ENCODE measurements around the gene VCAM1. TPM values are rescaled to one million over a fixed set of nuclear protein-coding genes. Genes with fewer than 3 reads are reported as not detected.

VCAM1 gene
- polyA plus RNA-seq, 2 of the 4 experiments (the other 2 are of a cell fraction) = 0.04 TPM; not detected in 1

DNA sequence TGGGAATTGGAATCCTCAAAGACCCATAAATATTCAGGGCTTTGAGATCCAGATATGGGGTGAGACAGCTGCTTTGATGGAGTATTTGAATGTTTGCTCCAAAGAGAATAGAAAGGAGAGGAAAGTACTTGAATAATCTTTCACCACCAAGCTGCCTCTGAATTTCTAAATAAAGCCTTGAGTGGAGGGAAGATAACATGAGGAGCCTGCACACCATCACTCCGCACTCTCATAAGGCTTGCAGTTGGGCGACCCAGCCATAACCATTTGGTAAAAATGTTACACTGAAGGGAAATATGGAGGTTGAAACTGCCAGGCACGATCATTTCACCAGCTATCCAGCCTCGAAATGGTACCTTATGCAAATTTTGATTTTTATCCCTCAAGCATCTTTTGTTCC, 38.4 kb downstream of the VCAM1 start:
- no peaks in the 10 kb centered on the region for H3K4me1 ChIP-seq
- no peak overlapping the region for H3K4me3 ChIP-seq
- TF ChIP-seq EP300 (IDR thresholded peaks at IDR 0.05) (no peak), CEBPB (IDR thresholded peaks at IDR 0.05) (no peak), ZFP36 (IDR thresholded peaks at IDR 0.05; ENCODE audit: borderline replicate concordance, partially characterized antibody) (no peak), CBX2 (IDR thresholded peaks at IDR 0.05; ENCODE audit: borderline replicate concordance, low read depth) (no peak), FOSL2 (IDR thresholded peaks at IDR 0.05) (no peak), FOSL2 (CRISPR knock-in tag; IDR thresholded peaks at IDR 0.05) (no peak), CHD2 (IDR thresholded peaks at IDR 0.05; ENCODE audit: low read length, partially characterized antibody) (no peak), CBX8 (IDR thresholded peaks at IDR 0.05) (no peak), NR3C1 (IDR thresholded peaks at IDR 0.05) (no peak), POLR2AphosphoS2 (conservative IDR thresholded peaks at IDR 0.05; ENCODE audit: low read length) (no peak), NPAS2 (CRISPR knock-in tag; IDR thresholded peaks at IDR 0.05; ENCODE audit: borderline replicate concordance) (no peak), RARB (CRISPR knock-in tag; IDR thresholded peaks at IDR 0.05) (no peak), KDM1A (IDR thresholded peaks at IDR 0.05; ENCODE audit: low read depth) (no peak), NFE2L2 (conservative IDR thresholded peaks at IDR 0.05; ENCODE audit: low read length) (no peak), ESRRA (IDR thresholded peaks at IDR 0.05; ENCODE audit: borderline replicate concordance, low read length) (no peak), HDAC2 (IDR thresholded peaks at IDR 0.05) (no peak)
- TF ChIP-seq, protein P1, sequence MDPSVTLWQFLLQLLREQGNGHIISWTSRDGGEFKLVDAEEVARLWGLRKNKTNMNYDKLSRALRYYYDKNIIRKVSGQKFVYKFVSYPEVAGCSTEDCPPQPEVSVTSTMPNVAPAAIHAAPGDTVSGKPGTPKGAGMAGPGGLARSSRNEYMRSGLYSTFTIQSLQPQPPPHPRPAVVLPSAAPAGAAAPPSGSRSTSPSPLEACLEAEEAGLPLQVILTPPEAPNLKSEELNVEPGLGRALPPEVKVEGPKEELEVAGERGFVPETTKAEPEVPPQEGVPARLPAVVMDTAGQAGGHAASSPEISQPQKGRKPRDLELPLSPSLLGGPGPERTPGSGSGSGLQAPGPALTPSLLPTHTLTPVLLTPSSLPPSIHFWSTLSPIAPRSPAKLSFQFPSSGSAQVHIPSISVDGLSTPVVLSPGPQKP (IDR thresholded peaks at IDR 0.05; ENCODE audit: low read depth, low read length) = no peak
- TF ChIP-seq, protein P2, sequence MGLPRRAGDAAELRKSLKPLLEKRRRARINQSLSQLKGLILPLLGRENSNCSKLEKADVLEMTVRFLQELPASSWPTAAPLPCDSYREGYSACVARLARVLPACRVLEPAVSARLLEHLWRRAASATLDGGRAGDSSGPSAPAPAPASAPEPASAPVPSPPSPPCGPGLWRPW (IDR thresholded peaks at IDR 0.05) = no peak
- DNase-seq (ENCODE audit: low read depth in 1 of 2, low spot score in 1 of 2) (no peak), ATAC-seq (no peak), FAIRE-seq (no peak)
- CTCF ChIA-PET = no interaction called here
- H3K4me2 ChIP-seq = no peak overlapping the region
- no peaks in the 10 kb centered on the region for H3K9me3 ChIP-seq
- POLR2A ChIA-PET = no interaction called here
- no peak overlapping the region for H3K27ac ChIP-seq
- WGBS (ENCODE audit: missing lambda C conversion rate) = 46% methylated on average over 4 of the region's 4 CpGs

DNA sequence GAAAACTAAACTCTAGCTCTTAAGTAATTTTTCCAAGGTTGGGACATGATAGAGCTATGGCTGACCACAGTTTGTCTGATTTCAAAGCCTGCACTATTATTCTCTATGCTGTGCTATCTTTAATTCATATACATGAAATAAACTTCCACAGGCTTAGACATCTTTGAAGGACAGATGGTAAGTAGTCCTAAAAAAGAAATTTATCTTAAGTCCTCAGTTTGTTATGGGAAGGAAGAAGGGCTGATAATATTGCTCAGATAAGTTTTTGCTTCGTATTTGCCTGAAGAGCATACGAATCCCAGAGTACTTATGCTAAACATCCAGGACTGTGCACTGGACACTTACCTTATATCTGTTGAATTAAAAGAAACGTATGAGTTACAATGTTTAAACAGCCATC, 39.6 kb downstream of the VCAM1 start:
- Histone ChIP-seq H3K27ac (no peak overlapping the region), H3K9me3 (no peaks in the 10 kb centered on the region), H3K4me1 (no peaks in the 10 kb centered on the region), H3K4me2 (no peak overlapping the region), H3K4me3 (no peak overlapping the region)
- DNase-seq (ENCODE audit: low read depth in 1 of 2, low spot score in 1 of 2) (no peak), ATAC-seq (no peak), FAIRE-seq (no peak)
- CTCF ChIA-PET = interaction anchor here (0.9 kb wide), 1 partner anchor 16 kb away, joined by 3 read pairs; no protein-coding TSS in a partner anchor
- TF ChIP-seq, protein P3, sequence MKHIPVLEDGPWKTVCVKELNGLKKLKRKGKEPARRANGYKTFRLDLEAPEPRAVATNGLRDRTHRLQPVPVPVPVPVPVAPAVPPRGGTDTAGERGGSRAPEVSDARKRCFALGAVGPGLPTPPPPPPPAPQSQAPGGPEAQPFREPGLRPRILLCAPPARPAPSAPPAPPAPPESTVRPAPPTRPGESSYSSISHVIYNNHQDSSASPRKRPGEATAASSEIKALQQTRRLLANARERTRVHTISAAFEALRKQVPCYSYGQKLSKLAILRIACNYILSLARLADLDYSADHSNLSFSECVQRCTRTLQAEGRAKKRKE (CRISPR knock-in tag; IDR thresholded peaks at IDR 0.05; ENCODE audit: low read depth) = no peak
- TF ChIP-seq FOSL2 (IDR thresholded peaks at IDR 0.05) (no peak), FOSL2 (CRISPR knock-in tag; IDR thresholded peaks at IDR 0.05) (no peak)
- TF ChIP-seq, protein P4, sequence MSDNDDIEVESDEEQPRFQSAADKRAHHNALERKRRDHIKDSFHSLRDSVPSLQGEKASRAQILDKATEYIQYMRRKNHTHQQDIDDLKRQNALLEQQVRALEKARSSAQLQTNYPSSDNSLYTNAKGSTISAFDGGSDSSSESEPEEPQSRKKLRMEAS (IDR thresholded peaks at IDR 0.05) = no peak
- 54% methylated on average over 3 of the region's 3 CpGs for WGBS (ENCODE audit: missing lambda C conversion rate)
- POLR2A ChIA-PET = no interaction called here

DNA sequence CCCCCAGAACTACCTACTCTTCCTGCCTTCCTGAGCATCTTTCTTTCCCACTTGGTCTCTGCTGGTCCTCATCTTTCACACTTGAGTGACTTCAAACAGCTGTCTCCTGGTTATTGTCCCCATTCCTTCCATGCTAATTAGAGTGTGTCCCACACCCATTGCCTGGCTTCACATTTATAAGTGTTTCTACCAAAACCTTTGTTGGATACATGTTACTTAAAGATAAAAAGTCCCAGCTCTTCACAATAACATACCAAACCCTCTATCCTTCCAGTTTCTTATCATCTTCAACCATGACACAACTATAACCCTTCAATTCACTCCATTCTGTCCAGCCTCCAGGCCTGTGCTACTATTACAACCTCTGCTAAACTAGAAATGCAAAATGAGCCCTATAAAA, 41.0 kb downstream of the VCAM1 start:
- TF ChIP-seq POLR2AphosphoS2 (conservative IDR thresholded peaks at IDR 0.05; ENCODE audit: low read length) = no peak
- TF ChIP-seq RARB (CRISPR knock-in tag; IDR thresholded peaks at IDR 0.05) = no peak
- no peak for TF ChIP-seq POLR2A (IDR thresholded peaks at IDR 0.05; ENCODE audit: low read length)
- TF ChIP-seq KDM1A (IDR thresholded peaks at IDR 0.05; ENCODE audit: low read depth) = no peak
- no peak for TF ChIP-seq FOSB (CRISPR knock-in tag; IDR thresholded peaks at IDR 0.05)
- no peak for TF ChIP-seq NR3C1 (IDR thresholded peaks at IDR 0.05)
- TF ChIP-seq HDAC2 (IDR thresholded peaks at IDR 0.05) = no peak
- TF ChIP-seq HOXB5 (CRISPR knock-in tag; IDR thresholded peaks at IDR 0.05) = no peak
- no peak for TF ChIP-seq TP53 (CRISPR knock-in tag; IDR thresholded peaks at IDR 0.05)
- TF ChIP-seq RFX5 (IDR thresholded peaks at IDR 0.05) = no peak
- no peak for TF ChIP-seq JUN (IDR thresholded peaks at IDR 0.05)
- TF ChIP-seq FOSL2 (IDR thresholded peaks at IDR 0.05) = no peak
- no peak for TF ChIP-seq FOSL2 (CRISPR knock-in tag; IDR thresholded peaks at IDR 0.05)
- no peak for TF ChIP-seq MAFK (IDR thresholded peaks at IDR 0.05; ENCODE audit: partially characterized antibody)
- FAIRE-seq = no peak
- no peak for ATAC-seq
- Histone ChIP-seq H3K27ac (no peak overlapping the region), H3K4me1 (no peaks in the 10 kb centered on the region), H3K4me3 (no peak overlapping the region), H3K9me3 (no peaks in the 10 kb centered on the region), H3K4me2 (no peak overlapping the region)
- CTCF ChIA-PET = no interaction called here
- POLR2A ChIA-PET = no interaction called here
- no peak for DNase-seq (ENCODE audit: low read depth in 1 of 2, low spot score in 1 of 2)

All from A549 (cell line).